ENCODE results near the gene AKT3. TPM values are rescaled to one million over a fixed set of nuclear protein-coding genes. Genes with fewer than 3 reads are reported as not detected.
A peak's percentile ranks its signal among the peaks of the same experiment; 100 is the strongest.

Gene AKT3
- total RNA-seq, 5 donors from 2014 or later (not counting 1 experiment from before 2014, with no cell fraction given), result 94.5 to 124 (median 112) TPM

DNA sequence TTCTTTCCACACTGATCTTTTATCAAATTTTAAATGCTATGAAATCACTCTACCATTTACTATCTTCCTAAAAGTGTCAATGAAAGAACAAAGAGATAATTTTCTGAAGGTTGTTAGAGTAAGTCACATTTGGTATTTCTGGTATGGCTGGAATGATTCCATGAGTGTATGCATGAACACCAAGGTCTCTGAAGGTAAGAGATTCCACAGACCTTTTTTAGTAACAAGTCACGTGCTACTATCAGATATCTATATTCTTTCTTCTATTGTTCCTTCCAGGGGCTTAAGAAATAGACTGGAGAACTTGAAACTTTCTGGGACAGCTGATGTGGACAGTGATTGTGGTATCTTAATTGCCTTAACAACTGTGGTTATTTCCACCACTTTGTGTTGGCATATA is 329.2 kb downstream of the AKT3 start:
- peaks cover 54% of the 10 kb centered on the region for H3K36me3 Mint-ChIP-seq

DNA sequence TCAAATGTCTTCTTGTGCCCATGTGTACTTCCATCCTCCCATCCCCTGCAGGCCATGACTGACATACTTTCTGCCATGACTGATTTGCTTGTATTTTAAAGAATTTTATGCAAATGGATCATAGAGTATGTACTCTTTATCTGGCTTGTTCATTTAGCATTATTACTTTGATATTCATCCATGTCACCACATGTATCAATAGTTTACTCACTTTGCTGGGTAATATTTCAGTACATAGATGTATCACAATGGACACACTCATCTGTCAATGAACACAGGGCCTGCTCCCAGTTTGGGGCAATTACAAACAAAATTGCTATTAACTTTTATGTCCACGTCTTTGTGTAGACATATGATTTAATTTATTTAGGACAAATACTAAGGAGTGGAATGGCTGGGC is 335.1 kb downstream of the AKT3 start:
- Histone ChIP-seq H3K4me3 (ENCODE audit: control insufficient read depth in 1 of 2, extremely low read depth in 1 of 2, low read length in 1 of 2) (no peak overlapping the region), H3K9me3 (peaks cover 2% of the 10 kb centered on the region), H3K4me1 (ENCODE audit: control insufficient read depth in 1 of 2, extremely low read depth in 1 of 2, insufficient read depth in 2 of 2, low read length in 2 of 2) (no peaks in the 10 kb centered on the region), H3K36me3 (ENCODE audit: control insufficient read depth in 2 of 2, extremely low read depth in 1 of 2, insufficient read depth in 1 of 2, low read length in 1 of 2) (peaks cover 0 to 11% of the 10 kb centered on the region in 2 donors), H3K27ac (ENCODE audit: low read length) (no peak overlapping the region), H3K27me3 (replicated peaks in 1 of 2; ENCODE audit: control insufficient read depth in 2 of 2, extremely low read depth in 1 of 2, insufficient read depth in 2 of 2, low read length in 1 of 2) (no peaks in the 10 kb centered on the region)
- ChIA-PET CTCF (no interaction called here), POLR2A (no interaction called here)
- Mint-ChIP-seq H3K4me3 (no peak overlapping the region), H3K9me3 (peaks cover 0 to 4% (median 0%) of the 10 kb centered on the region in 3 donors), H3K4me1 (peaks cover 8 to 19% (median 17%) of the 10 kb centered on the region in 3 donors), H3K27ac (no peak overlapping the region), H3K27me3 (no peaks in the 10 kb centered on the region), H3K36me3 (peaks cover 56% of the 10 kb centered on the region)
- DNase-seq (no peak), ATAC-seq (replicated peaks in 1 of 4) (no peak)
- WGBS (ENCODE audit: insufficient coverage), result no CpG with 5 or more reads among the region's 1 CpG

More for the DNA sequence above, 329.2 kb downstream of the AKT3 start:
- H3K4me3 Mint-ChIP-seq, result no peak overlapping the region
- H3K27me3 Mint-ChIP-seq, result no peaks in the 10 kb centered on the region
- DNase-seq, result no peak
- H3K4me1 ChIP-seq (ENCODE audit: control insufficient read depth in 1 of 2, extremely low read depth in 1 of 2, insufficient read depth in 2 of 2, low read length in 2 of 2), result no peaks in the 10 kb centered on the region
- H3K27me3 ChIP-seq (replicated peaks in 1 of 2; ENCODE audit: control insufficient read depth in 2 of 2, extremely low read depth in 1 of 2, insufficient read depth in 2 of 2, low read length in 1 of 2), result no peaks in the 10 kb centered on the region
- H3K9me3 ChIP-seq, result peaks cover 2% of the 10 kb centered on the region
- no peak overlapping the region for H3K4me3 ChIP-seq (ENCODE audit: control insufficient read depth in 1 of 2, extremely low read depth in 1 of 2, low read length in 1 of 2)
- H3K4me1 Mint-ChIP-seq, result peaks cover 12 to 23% (median 16%) of the 10 kb centered on the region in 3 donors
- no peak overlapping the region for H3K27ac Mint-ChIP-seq
- H3K9me3 Mint-ChIP-seq, result peaks cover 0 to 4% (median 0%) of the 10 kb centered on the region in 3 donors
- no peak overlapping the region for H3K27ac ChIP-seq (ENCODE audit: low read length)
- no CpG with 5 or more reads among the region's 1 CpG for WGBS (ENCODE audit: insufficient coverage)
- no peak for ATAC-seq (replicated peaks in 1 of 4)
- H3K36me3 ChIP-seq (ENCODE audit: control insufficient read depth in 2 of 2, extremely low read depth in 1 of 2, insufficient read depth in 1 of 2, low read length in 1 of 2), result no peaks in the 10 kb centered on the region
- ChIA-PET POLR2A (no interaction called here), CTCF (no interaction called here)

DNA sequence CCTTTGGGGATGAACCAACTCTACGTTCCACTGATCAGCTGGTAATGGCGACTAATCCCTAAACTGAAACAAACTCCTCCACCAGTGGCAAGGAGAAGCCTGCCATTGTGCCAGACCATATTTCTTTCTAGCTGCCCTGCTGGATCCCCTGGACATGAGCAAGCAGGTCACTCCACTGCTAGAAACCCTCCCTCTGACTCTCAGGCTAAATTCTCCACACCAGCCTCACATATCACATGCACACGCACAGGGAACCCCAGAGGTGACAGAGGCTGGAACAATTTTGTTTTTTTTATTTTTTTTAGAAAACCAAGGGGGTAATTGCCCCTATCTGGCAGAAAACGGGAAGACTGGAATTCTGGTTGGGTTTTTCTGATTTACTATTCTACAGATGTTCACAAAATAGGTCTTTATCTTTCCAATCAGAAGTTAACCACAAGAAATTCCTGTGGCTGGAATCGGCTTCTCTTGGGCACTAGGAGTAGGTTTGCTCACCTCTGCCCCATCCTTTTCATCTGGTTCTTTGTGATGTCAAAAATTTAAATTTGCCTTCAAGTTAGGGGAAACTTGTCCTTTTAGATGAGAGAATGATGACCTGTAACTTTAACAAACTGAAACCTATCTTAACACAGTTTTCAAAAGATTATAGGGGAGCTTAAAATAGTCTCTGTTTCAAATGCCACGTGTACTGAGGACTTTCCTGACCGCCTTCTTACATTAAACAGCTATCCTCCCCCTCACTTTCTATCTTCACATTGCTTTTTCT is 336.1 kb downstream of the AKT3 start:
- H3K4me3 ChIP-seq (ENCODE audit: control insufficient read depth in 1 of 2, extremely low read depth in 1 of 2, low read length in 1 of 2), result no peak overlapping the region
- DNase-seq (no peak), ATAC-seq (replicated peaks in 1 of 4) (no peak)
- H3K4me1 ChIP-seq (ENCODE audit: control insufficient read depth in 1 of 2, extremely low read depth in 1 of 2, insufficient read depth in 2 of 2, low read length in 2 of 2), result peaks cover 0 to 7% of the 10 kb centered on the region in 2 experiments
- H3K27me3 Mint-ChIP-seq, result no peaks in the 10 kb centered on the region
- ChIA-PET POLR2A (no interaction called here), CTCF (no interaction called here)
- 76% methylated on average over 2 of the region's 7 CpGs for WGBS (ENCODE audit: insufficient coverage)
- peaks cover 0 to 11% of the 10 kb centered on the region in 2 donors for H3K36me3 ChIP-seq (ENCODE audit: control insufficient read depth in 2 of 2, extremely low read depth in 1 of 2, insufficient read depth in 1 of 2, low read length in 1 of 2)
- H3K36me3 Mint-ChIP-seq, result peaks cover 49% of the 10 kb centered on the region
- no peak overlapping the region for H3K27ac ChIP-seq (ENCODE audit: low read length)
- H3K4me1 Mint-ChIP-seq, result peaks cover 18 to 27% (median 25%) of the 10 kb centered on the region in 3 donors
- H3K27me3 ChIP-seq (replicated peaks in 1 of 2; ENCODE audit: control insufficient read depth in 2 of 2, extremely low read depth in 1 of 2, insufficient read depth in 2 of 2, low read length in 1 of 2), result no peaks in the 10 kb centered on the region
- peak overlapping the region in 1 of 2 donors; percentile 45 for H3K27ac Mint-ChIP-seq
- no peak overlapping the region for H3K4me3 Mint-ChIP-seq
- H3K9me3 ChIP-seq, result peaks cover 2% of the 10 kb centered on the region
- H3K9me3 Mint-ChIP-seq, result peaks cover 0 to 4% (median 0%) of the 10 kb centered on the region in 3 donors

DNA sequence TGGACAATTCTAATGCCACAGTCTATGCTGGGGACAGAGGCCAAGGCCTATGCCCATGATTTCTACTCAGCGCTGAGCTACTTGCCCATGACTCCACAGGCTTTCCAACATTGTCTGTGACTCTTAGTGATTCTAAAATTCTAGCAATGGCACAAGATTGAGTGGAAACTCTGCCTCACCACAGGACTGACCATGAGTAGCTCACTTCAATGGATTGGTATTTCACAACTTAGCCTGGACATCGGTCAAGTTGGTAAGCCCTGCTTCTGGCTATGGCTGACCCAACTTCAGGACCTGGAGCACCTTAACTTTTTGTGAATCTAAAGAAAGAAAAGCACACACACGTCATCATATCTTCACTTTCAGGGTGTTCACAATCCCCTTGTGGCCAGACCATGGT is 339.1 kb downstream of the AKT3 start:
- Histone ChIP-seq H3K4me1 (ENCODE audit: control insufficient read depth in 1 of 2, extremely low read depth in 1 of 2, insufficient read depth in 2 of 2, low read length in 2 of 2) (peaks cover 12 to 27% of the 10 kb centered on the region in 2 experiments), H3K4me3 (ENCODE audit: control insufficient read depth in 1 of 2, extremely low read depth in 1 of 2, low read length in 1 of 2) (no peak overlapping the region), H3K9me3 (no peaks in the 10 kb centered on the region), H3K36me3 (ENCODE audit: control insufficient read depth in 2 of 2, extremely low read depth in 1 of 2, insufficient read depth in 1 of 2, low read length in 1 of 2) (peaks cover 0 to 20% of the 10 kb centered on the region in 2 donors), H3K27me3 (replicated peaks in 1 of 2; ENCODE audit: control insufficient read depth in 2 of 2, extremely low read depth in 1 of 2, insufficient read depth in 2 of 2, low read length in 1 of 2) (no peaks in the 10 kb centered on the region), H3K27ac (ENCODE audit: low read length) (no peak overlapping the region)
- H3K4me1 Mint-ChIP-seq, result peaks cover 34 to 50% (median 49%) of the 10 kb centered on the region in 3 donors
- peaks cover 33% of the 10 kb centered on the region for H3K36me3 Mint-ChIP-seq
- peak overlapping the region in 1 of 2 donors; percentile 23 for H3K27ac Mint-ChIP-seq
- no peak overlapping the region for H3K4me3 Mint-ChIP-seq
- CTCF ChIA-PET, result no interaction called here
- 74% methylated on average over 2 of the region's 3 CpGs for WGBS (ENCODE audit: insufficient coverage)
- H3K27me3 Mint-ChIP-seq, result no peaks in the 10 kb centered on the region
- DNase-seq (no peak), ATAC-seq (replicated peaks in 1 of 4) (no peak)
- H3K9me3 Mint-ChIP-seq, result no peaks in the 10 kb centered on the region
- POLR2A ChIA-PET, result no interaction called here

DNA sequence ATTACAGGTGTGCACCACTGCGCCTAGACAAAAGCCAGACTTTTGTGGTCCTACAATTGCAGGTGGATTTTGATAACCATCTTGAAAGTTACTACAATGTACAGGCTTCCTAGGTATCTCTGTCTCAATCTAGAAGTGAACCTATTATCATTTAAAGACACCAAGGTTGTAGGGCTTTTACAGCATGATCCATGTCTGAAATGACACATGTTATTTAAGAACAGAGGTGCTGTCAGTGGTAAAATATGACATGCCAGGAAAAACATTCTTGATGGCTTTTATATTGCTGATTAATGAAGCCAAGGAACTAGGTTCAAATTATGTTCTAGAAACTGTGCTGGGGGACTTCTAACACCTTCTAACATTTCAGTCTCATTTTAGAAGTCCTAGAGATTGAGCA is 341.1 kb downstream of the AKT3 start:
- no peaks in the 10 kb centered on the region for H3K27me3 Mint-ChIP-seq
- H3K9me3 Mint-ChIP-seq, result no peaks in the 10 kb centered on the region
- H3K4me1 Mint-ChIP-seq, result peaks cover 34 to 45% (median 42%) of the 10 kb centered on the region in 3 donors
- peaks cover 0 to 34% of the 10 kb centered on the region in 2 donors for H3K36me3 ChIP-seq (ENCODE audit: control insufficient read depth in 2 of 2, extremely low read depth in 1 of 2, insufficient read depth in 1 of 2, low read length in 1 of 2)
- 60% methylated on average over 1 of the region's 1 CpG for WGBS (ENCODE audit: insufficient coverage)
- H3K9me3 ChIP-seq, result no peaks in the 10 kb centered on the region
- no peak for DNase-seq
- no peak for ATAC-seq (replicated peaks in 1 of 4)
- H3K27me3 ChIP-seq (replicated peaks in 1 of 2; ENCODE audit: control insufficient read depth in 2 of 2, extremely low read depth in 1 of 2, insufficient read depth in 2 of 2, low read length in 1 of 2), result no peaks in the 10 kb centered on the region
- H3K36me3 Mint-ChIP-seq, result peaks cover 40% of the 10 kb centered on the region
- ChIA-PET CTCF (interaction anchor here in 1 of 2 donors (0.6 to 0.7 kb wide), 2 partner anchors 49 to 789 kb away, joined by 4 to 5 read pairs; no protein-coding TSS in a partner anchor), POLR2A (interaction anchor here in 1 of 2 donors (0.7 kb wide), 1 partner anchor 1796 kb away, joined by 6 read pairs; no protein-coding TSS in a partner anchor)
- peaks cover 12 to 27% of the 10 kb centered on the region in 2 experiments for H3K4me1 ChIP-seq (ENCODE audit: control insufficient read depth in 1 of 2, extremely low read depth in 1 of 2, insufficient read depth in 2 of 2, low read length in 2 of 2)
- peak overlapping the region in 1 of 3 donors; percentile 53 for H3K4me3 Mint-ChIP-seq
- H3K27ac Mint-ChIP-seq, result peak overlapping the region; percentile 60 to 88
- H3K27ac ChIP-seq (ENCODE audit: low read length), result no peak overlapping the region
- H3K4me3 ChIP-seq (ENCODE audit: control insufficient read depth in 1 of 2, extremely low read depth in 1 of 2, low read length in 1 of 2), result no peak overlapping the region

DNA sequence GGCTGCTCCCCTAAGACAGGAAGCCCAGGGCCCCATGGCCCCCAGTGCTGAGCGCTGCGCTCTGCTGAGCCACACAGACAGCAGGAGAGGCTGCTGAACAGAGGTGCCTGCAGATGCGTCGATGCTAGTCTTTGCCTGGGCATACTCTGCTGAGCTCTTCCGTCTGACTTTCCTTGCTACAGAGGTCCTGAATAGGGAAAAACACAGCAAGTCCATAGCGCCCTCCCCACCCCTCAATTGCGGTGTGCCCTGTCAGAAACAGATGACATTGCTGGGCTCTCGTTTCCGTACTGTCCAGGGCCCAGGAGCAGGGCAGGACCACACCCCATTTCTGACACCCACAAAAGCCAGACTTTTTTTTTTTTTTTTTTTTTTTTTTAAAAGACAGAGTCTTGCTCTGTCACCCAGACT is 341.7 kb downstream of the AKT3 start:
- H3K4me1 Mint-ChIP-seq, result peaks cover 34 to 45% (median 42%) of the 10 kb centered on the region in 3 donors
- Histone ChIP-seq H3K4me3 (ENCODE audit: control insufficient read depth in 1 of 2, extremely low read depth in 1 of 2, low read length in 1 of 2) (peak overlapping the region in 1 of 2 donors; percentile 19), H3K27me3 (replicated peaks in 1 of 2; ENCODE audit: control insufficient read depth in 2 of 2, extremely low read depth in 1 of 2, insufficient read depth in 2 of 2, low read length in 1 of 2) (no peaks in the 10 kb centered on the region), H3K4me1 (ENCODE audit: control insufficient read depth in 1 of 2, extremely low read depth in 1 of 2, insufficient read depth in 2 of 2, low read length in 2 of 2) (peaks cover 12 to 27% of the 10 kb centered on the region in 2 experiments), H3K27ac (ENCODE audit: low read length) (peak overlapping the region; percentile 53), H3K36me3 (ENCODE audit: control insufficient read depth in 2 of 2, extremely low read depth in 1 of 2, insufficient read depth in 1 of 2, low read length in 1 of 2) (peaks cover 0 to 40% of the 10 kb centered on the region in 2 donors), H3K9me3 (no peaks in the 10 kb centered on the region)
- no peaks in the 10 kb centered on the region for H3K27me3 Mint-ChIP-seq
- ChIA-PET CTCF (interaction anchor here in 1 of 2 donors (0.6 to 0.7 kb wide), 2 partner anchors 50 to 789 kb away, joined by 4 to 5 read pairs; no protein-coding TSS in a partner anchor), POLR2A (interaction anchor here in 1 of 2 donors (0.7 kb wide), 2 partner anchors 59 to 1797 kb away, joined by 6 read pairs; no protein-coding TSS in a partner anchor)
- H3K4me3 Mint-ChIP-seq, result peak overlapping the region; percentile 25 to 53 (median 52)
- H3K27ac Mint-ChIP-seq, result peak overlapping the region; percentile 60 to 88
- 37% methylated on average over 5 of the region's 9 CpGs for WGBS (ENCODE audit: insufficient coverage)
- peaks cover 46% of the 10 kb centered on the region for H3K36me3 Mint-ChIP-seq
- peak in 33 of 35 experiments; percentile 27 to 73 (median 54) for DNase-seq
- H3K9me3 Mint-ChIP-seq, result no peaks in the 10 kb centered on the region
- ATAC-seq (replicated peaks in 1 of 4), result peak; percentile 85 to 99 (median 94)

Measured in T-cell (primary cell).